Activated CD4-positive, alpha-beta T cell treated with anti-CD3 and anti-CD28 coated beads for 1 hour (primary cell): ENCODE measurements around the gene NUAK2.
"Not testable (repeated sequence)": the region's sequence is repeated elsewhere in the genome, so short reads cannot be mapped to it uniquely, and the experiment has no call there.

Source experiments
- DNase-seq: peaks from one replicate; pipeline ENCODE4 v3.0.0-alpha.2; 2020

NUAK2 gene

DNA sequence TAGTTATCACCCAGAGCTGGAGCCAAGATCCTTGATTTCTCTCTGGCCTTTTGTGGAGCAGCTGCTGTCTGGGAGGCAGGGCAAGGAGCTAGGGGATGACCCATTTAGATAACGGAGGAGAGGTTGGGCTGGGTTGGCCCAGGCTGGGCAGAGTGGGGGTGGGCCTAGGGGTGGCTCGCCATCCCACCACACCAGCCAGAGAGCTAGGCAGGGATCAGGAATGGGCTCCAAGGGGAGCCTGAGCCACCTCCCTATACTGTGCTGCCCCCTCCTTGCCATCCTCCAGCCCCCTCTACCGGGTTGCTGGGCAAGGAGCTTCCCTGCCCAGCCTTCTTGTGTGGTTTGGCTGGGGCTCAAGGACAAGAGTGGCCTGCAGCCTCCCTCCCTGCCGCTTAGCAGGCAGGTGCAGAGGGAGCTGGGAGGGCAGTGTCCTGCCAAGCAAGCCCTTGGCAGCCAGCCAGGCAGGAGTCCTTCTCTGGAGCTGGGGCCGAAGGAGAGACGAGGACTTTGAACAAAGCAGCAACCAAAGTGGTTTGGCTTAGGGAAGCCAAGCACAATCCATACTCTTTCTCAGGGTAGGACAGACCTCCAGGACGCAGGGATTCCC is 4.1 kb downstream of the NUAK2 start:
- no peak for DNase-seq

DNA sequence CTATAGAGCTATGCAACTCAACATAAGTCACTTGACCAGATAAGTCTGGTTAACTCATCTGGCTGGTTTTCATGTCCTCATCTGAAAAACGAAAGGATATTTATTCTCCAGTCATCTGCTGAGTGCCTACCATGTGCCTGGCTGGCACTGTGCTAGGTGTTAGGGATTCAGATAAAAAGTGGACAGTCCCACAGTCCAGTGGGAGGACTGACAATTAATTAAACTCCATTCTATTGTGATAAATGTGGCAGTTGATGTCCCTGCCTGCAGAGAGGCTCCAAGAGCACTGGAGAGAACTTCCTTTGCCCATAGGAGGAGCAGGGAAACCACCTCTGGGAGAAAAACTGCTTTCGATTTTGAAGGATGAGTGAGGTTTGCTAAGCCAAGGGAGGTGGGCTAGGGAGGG is 5.4 kb downstream of the NUAK2 start:
- no peak for DNase-seq

DNA sequence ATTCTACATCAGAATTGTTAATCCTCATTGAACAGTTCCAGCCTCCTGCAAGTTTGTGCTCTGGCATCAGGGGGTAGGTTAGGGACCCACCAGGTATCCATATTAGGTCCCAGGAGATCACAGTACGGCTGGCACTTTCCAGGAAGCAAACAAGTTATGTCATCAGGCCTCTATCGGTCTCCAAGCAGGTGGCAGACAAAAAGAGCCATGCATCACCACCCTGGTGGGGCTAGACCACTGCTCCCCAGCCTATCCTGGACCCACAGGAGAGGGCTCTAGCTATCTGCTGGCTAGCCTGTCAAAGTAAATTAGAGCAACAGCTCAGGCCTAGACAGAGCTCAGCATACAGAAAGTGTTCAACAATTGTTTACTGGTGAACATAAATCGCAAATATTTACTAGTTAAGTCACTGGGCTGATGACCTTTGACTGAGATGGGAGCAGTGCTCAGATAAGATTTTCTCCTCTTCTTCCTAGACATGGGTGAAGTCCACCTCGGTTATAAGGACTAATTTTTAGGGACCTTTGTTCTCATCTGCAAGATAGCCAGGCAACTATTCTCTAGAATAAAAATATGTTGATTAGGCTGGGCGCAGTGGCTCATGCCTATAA is 6.4 kb downstream of the NUAK2 start:
- DNase-seq = no peak

GRCh38 chr1:205313563-205314308 is 7.8 kb downstream of the NUAK2 start:
- no peak for DNase-seq

GRCh38 chr1:205312866-205313562 is 8.5 kb downstream of the NUAK2 start:
- no peak for DNase-seq

DNA sequence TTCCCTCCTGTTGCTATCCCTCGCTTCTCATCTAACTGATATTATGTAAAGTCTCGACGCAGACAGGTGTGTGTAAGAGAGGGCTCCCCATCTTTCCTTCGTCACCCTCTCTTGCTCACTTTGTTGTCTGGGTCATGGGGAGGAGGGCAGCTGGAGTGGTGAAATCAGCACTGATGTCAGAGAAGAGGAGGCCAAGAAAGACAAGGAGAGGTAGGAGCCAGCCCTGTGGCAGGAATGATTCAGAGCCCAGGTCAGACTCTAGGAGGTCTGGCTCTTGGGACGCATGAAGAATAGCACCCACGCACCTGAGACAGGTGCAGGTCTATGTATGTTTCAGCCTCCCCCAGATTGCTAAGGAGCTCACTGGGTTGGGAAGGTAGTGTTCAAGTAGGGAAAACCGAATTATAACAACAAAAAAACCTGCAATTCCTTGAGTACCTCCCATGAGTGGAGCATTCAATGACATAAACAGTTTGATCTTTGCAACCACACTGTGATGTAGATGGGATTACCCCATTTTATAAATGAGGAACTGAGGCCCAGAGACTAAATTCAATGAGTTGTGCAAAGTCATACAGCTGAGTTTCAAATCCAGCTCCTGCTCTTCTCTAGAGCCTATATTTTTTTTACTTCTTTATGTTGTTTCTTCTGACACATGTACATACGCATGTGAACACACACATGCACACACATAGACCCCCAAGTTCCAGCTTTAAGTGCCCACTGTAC is 10.4 kb downstream of the NUAK2 start:
- DNase-seq = no peak

- DNase-seq = no peak
Measured at GRCh38 chr1:205309741-205310140, 11.8 kb downstream of the NUAK2 start.

- DNase-seq = no peak
Measured at GRCh38 chr1:205306929-205307566, 14.5 kb downstream of the NUAK2 start.

- no peak for DNase-seq
Measured at GRCh38 chr1:205304695-205305070, 16.9 kb downstream of the NUAK2 start.

DNA sequence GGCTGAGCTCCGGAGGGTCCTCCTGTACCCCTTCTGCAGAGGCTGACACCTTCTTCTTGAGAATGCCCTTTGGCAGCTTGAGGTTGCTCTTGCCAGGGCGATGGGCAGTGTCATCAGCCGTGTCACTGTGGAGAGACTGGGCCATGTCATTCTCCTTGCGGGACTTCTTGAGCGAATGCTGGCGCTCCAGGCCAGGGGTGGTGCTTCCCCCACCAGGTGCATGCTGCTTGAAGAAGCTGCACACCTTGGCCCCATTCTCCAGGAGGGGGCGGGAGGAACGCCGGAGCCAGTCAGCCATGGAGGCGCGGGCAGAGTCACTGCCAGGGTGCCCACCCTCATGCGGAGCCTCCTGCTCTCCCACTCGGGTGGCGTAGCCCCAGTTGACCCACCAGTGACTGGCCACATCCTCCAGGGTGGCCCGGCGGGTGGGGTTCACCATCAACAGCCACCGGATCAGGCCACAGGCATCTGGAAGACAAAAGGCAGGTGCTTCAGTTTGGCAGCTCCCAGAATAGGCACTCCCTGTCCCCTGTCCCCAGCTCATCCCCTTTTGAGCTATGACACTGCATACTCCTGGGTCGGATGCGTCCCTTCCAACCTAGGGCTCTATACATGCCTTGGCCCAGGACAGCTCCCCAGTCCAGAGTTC is 17.4 kb downstream of the NUAK2 start:
- DNase-seq = no peak

GRCh38 chr1:205303247-205303888 is 18.2 kb downstream of the NUAK2 start:
- no peak for DNase-seq

DNA sequence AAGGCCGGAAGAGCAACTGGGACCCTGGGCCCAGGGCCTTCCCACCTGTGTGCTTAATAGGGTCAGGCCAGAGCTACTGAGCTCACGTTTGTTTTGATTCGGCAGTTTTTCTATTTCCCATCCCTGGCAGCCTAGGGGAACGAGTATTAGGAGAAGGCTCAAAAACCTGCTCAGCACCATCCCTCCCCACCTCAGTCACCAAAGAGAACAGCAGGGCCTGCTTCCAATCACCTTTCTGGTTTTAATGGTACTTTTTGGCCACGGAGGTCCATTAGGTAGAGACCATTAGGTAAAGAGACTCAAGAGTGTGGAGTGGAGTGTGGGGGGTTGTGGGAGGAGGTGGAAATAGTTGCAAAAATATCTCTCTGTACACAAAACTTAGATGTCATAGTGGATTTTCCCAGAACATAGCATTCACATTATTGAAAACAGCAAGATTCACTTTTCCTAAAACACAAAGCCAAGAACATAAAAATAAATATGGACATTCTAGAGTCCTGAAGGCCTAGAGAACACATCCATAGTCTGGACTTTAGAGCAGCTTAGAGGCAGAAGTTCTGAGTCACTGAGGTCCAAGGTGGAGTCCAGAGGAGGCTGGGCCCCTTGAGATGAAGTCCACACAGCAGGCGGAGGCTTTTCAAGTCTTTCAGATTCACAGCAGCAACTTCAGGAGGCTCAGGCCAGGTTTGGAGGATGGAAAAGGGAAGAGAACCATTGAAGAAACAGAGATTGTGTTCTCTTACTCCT is 19.5 kb downstream of the NUAK2 start:
- DNase-seq = no peak

DNA sequence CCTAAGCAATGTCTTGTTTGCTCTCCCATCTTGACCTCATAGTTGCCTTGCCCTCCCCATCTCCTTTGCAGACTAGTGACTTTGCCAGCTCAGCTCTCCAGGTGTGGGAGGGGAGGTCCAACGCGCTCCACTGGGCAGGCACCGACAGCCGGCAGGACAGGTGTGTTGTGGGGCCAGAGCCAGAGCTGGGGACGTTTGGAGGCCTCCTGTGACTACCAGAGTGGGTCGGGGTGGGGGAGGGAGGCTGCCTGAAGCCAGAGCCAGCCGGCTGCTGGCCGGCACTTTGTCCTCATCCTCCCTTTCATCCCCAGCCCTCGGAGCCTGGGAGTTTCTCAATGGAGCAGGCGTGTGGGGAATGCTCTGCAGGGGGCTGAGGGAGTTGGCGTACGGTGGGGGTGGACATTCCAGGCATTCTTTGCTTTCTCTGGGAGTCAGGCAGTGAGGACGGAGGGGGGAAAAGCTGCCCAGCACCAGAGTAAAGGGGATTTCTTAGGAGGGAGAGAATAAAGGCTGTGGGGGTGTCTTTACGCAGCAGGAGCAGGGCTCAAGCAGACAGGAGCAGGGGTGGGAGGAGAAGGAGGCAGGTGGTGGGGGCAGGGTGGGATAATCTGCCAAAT is 20.2 kb downstream of the NUAK2 start:
- no peak for DNase-seq

DNA sequence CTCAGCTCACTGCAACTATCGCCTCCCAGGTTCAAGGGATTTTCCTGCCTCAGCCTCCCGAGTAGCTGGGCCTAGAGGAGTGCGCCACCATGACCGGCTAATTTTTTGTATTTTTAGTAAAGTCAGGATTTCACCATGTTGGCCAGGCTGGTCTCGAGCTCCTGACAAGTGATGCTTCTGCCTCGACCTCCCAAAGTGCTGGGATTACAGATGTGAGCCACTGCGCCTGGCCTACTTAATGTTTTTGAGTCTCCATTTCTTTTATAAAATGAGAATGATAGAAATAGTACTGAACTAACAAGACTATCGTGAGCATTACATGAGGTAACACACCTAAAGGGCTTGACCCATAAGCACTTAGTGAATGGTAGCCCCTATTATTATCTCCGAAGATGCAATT is 21.4 kb downstream of the NUAK2 start:
- DNase-seq = no peak

DNA sequence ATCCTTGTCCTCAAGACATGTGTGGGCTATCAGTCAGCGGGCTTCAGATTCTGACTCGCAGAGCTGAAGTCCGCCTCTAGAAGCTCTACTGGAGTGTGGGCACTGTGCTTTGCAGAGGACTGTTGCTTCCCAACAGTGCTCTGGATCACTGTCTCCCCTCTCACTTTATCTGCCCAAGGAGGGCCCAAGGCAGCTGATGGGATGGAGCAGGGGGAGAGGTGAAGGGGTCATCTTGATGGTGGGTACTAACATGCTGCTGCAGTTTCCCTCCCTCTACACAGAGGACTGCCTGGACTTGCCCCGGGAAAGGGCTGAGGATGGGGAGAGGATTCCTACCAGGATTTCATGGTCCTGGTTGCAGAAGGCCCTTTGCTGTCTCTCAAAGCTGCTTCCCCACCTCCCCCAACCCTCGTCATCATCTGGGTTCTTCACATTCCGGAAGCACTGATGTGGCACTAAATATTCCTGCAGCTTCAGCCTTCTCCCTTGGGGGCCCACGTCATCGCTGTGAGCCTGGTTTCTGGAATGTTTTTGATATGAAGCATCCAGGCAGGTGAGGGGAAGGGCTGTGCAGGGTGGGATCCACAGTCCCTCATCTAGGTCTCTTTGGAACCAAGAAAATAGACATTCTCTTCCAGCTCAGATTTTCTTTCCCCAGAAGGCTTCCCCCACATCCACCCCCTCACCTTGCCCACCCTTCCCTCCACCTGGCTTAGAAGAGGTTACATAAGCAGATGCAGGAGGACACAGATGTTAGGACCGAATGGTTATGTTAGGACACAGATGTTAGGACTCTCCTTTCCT is 23.2 kb downstream of the NUAK2 start:
- DNase-seq = no peak

DNA sequence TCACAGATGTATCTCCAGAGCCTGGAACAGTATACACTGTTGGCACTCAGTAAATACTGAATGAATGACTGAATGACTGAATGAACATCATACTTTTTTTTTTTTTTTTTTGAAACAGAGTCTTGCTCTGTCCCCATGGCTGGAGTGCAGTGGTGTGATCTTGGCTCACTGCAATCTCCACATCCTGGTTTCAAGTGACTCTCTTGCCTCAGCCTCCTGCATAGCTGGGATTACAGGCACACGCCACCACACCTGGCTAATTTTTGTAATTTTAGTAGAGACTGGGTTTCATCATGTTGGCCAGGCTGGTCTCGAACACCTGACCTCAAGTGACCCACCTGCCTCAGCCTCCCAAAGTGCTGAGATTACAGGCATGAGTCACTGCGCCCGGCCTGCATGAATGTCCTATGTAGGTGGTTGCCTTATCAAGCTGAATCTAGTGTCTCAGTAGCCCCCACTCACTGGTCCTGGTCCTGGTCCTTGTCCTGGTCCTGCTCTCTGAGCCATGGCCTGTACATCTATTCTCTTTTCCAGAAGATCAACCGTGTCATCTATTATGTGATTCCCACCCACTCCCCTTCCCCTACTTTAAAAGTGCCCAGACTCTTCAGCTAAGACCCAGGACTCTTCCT is 23.9 kb downstream of the NUAK2 start:
- DNase-seq = not testable (repeated sequence)

- DNase-seq = no peak
Measured at GRCh38 chr1:205296154-205296553, 25.4 kb downstream of the NUAK2 start.

- no peak for DNase-seq
Measured at GRCh38 chr1:205294934-205295333, 26.6 kb downstream of the NUAK2 start.
